GM23248 (cell line): ENCODE measurements around the gene SULT6B1.

Experiments
- EZH2 ChIP-seq: fragments of 200-600 bp; sonication (generic); IDR thresholded peaks from 2 replicates; pipeline ENCODE4 v1.6.1; 2018; ENCODE audit warnings: antibody characterized with exemption, mild to moderate bottlenecking; ENCODE audit not compliant: insufficient read depth, poor library complexity, severe bottlenecking
- EZH2phosphoT487 ChIP-seq: fragments of 200-600 bp; sonication (generic); IDR thresholded peaks from 2 replicates; pipeline ENCODE4 v1.6.1; 2018; ENCODE audit warnings: antibody characterized with exemption, moderate library complexity, mild to moderate bottlenecking, low read depth; ENCODE audit not compliant: insufficient read depth

DNA sequence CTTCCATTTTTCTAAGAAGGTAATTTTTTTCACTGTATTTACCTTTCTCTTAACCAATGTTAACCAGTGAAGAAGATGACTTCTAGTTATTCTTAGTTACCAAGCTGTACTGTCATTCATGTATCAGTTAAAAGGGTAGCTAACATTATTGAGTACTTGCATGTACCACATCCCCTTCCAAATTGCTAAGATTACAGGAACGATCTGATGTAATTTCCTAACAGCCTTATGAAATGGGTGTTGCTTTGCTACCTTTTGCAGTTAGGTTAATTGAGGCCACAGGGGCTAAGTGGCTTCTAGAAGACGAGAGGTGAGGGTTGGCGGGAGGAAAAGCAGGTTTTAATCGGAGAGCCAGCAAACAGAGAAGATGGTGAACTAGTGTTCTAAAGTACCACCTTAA, 1.8 kb upstream of the SULT6B1 start:
- TF ChIP-seq EZH2: no peak
- no peak for TF ChIP-seq EZH2phosphoT487
